Measurements from ENCODE around the gene PMIS2.

Gene PMIS2

DNA sequence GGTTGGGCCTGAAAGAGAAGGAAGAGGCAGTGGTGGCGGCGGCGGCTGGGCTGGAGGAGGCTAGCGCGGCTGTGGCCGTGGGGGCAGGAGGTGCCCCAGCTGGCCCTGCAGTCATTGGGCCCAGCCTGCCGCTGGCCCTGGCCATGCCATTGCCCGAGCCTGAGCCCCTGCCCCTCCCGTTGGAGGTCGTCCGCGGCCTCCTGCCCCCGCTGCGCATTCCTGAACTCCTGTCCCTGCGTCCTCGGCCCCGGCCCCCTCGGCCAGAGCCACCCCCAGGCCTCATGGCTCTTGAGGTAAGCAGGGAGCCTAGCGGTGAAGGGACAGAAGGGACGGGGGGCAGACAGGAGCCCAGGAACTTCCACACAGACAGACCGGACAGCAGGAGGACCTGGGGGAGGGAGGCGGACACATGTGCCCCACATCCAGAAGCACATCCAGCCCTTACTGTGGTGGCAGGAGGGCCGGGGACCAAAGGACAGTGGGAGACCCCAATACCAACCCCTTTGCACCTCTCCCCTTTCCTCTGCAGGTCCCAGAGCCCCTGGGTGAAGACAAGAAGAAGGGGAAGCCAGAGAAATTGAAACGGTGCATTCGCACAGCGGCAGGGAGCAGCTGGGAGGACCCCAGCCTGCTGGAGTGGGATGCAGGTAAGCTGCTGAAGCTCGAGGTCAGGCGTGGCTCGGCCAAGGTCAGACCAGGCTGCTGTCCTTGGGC, 47.9 kb downstream of the PMIS2 start:
- in situ Hi-C loops (cut with HindIII; ENCODE audit: low pct_unique_long_range_greater_than_20kb, low sequenced_read_pairs) = no loop called here
- no peak for DNase-seq (ENCODE audit: low read depth in 1 of 2, low spot score in 1 of 2)
- TF ChIP-seq JUND (IDR thresholded peaks at IDR 0.05; ENCODE audit: low read depth) = no peak

DNA sequence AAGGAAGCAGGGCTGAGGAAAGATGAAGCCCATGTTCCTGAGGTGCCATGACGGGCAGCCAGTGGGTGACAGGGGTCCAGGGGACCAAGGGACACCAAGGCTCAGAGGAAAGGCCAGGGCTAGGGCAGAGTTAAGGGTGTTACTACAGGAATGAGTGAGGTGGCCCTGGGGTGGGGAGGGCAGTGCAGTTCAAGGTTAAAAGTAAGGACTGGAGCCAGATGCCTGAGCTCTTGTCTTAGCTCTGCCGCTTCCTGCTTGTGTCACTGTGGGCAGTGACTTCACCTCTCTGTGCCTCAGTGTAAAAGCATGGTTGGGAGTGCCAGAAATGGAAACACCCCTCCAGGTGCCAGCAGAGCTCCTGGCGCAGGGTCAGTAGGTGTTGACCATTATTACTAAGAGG, 50.7 kb downstream of the PMIS2 start:
- TF ChIP-seq JUND (IDR thresholded peaks at IDR 0.05; ENCODE audit: low read depth) = no peak
- in situ Hi-C loops (cut with HindIII; ENCODE audit: low pct_unique_long_range_greater_than_20kb, low sequenced_read_pairs) = no loop called here
- no peak for DNase-seq (ENCODE audit: low read depth in 1 of 2, low spot score in 1 of 2)
